ENCODE measurements around the gene LIMS2. TPM values are rescaled to one million over a fixed set of nuclear protein-coding genes. Genes with fewer than 3 reads are reported as not detected.

Gene LIMS2
- polyA plus RNA-seq, 3 donors from 2014 or later = 0.40 TPM; not detected in 2

DNA sequence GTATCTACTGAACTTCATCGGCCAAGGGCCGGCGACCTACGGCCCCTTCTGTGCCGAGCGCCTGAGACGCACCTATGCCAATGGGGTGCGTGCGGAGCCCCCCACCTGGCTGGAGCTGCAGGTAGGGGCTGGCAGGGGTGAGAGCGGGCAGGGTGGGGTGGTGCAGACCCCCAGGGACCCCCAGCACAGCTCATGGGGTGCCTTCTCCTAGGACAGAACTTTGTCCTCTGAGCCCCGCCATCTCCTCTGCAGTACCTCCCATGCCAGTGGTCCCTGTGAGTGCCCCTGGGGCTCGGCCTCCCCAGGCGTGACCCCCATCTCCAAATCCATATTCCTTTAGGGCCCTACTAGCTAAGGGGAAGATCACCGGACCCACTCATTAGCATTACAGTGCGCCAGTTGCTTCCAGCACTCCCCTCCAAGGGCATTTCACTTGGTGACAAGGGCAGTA is 53.3 kb downstream of the LIMS2 start:
- Mint-ChIP-seq H3K36me3 (no peaks in the 10 kb centered on the region), H3K27me3 (ENCODE audit: low read depth in 3 of 3) (peaks cover 0 to 4% (median 4%) of the 10 kb centered on the region in 3 donors), H3K27ac (no peak overlapping the region), H3K4me3 (no peak overlapping the region), H3K4me1 (no peaks in the 10 kb centered on the region), H3K9me3 (no peaks in the 10 kb centered on the region)
- no peak for DNase-seq

- Mint-ChIP-seq H3K4me1 (no peaks in the 10 kb centered on the region), H3K9me3 (no peaks in the 10 kb centered on the region), H3K27me3 (ENCODE audit: low read depth in 3 of 3) (peaks cover 0 to 6% (median 4%) of the 10 kb centered on the region in 3 donors), H3K4me3 (no peak overlapping the region), H3K27ac (no peak overlapping the region), H3K36me3 (no peaks in the 10 kb centered on the region)
- no peak for DNase-seq
Measured at GRCh38 chr2:127620866-127621265, 54.5 kb downstream of the LIMS2 start.

DNA sequence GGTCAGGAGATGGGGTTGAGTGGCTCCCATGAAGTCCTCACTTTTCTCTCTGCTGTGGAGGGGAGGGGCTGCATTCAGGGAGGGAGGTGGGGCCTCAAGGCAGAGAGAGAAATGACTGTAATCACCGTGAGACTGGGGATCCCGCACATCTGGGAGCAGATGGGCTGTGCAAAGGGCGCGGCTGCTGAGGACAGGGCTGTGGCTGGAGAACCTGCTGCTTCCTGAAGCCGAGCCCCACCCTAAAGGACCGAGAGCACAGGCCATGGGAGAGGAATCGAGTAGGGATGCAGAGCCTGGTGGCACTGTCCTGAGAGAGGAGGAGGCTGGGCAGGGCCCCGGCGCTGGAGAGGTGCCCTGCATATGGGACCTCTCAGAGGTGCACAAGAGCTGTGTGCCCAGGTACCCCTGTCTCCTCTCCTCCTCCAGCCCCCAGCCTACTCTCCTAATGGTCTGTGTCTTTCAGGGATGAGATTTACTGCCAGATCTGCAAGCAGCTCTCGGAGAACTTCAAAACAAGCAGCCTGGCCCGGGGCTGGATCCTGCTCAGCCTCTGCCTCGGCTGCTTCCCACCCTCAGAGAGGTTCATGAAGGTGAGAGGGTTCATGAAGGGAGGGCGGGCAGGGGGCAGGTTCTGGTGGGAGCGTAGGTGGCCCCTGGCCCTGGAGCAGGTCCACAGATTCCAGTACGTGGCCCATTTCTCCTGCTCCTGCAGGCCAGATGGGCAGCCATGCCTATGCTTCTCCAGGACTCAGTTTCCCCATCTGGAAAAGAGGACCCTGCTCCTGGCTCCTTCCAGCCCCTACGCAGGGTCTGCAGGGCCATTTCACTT is 55.2 kb downstream of the LIMS2 start:
- Mint-ChIP-seq H3K27me3 (ENCODE audit: low read depth in 3 of 3) (peaks cover under 1 to 7% (median 4%) of the 10 kb centered on the region in 3 donors), H3K27ac (no peak overlapping the region), H3K4me3 (no peak overlapping the region), H3K9me3 (no peaks in the 10 kb centered on the region), H3K36me3 (no peaks in the 10 kb centered on the region), H3K4me1 (no peaks in the 10 kb centered on the region)
- DNase-seq = no peak

GRCh38 chr2:127619203-127619590 is 56.1 kb downstream of the LIMS2 start:
- no peaks in the 10 kb centered on the region for H3K36me3 Mint-ChIP-seq
- DNase-seq = no peak
- no peak overlapping the region for H3K27ac Mint-ChIP-seq
- H3K4me1 Mint-ChIP-seq = no peaks in the 10 kb centered on the region
- H3K9me3 Mint-ChIP-seq = no peaks in the 10 kb centered on the region
- no peak overlapping the region for H3K4me3 Mint-ChIP-seq
- H3K27me3 Mint-ChIP-seq (ENCODE audit: low read depth in 3 of 3) = peaks cover 2 to 8% (median 4%) of the 10 kb centered on the region in 3 donors

DNA sequence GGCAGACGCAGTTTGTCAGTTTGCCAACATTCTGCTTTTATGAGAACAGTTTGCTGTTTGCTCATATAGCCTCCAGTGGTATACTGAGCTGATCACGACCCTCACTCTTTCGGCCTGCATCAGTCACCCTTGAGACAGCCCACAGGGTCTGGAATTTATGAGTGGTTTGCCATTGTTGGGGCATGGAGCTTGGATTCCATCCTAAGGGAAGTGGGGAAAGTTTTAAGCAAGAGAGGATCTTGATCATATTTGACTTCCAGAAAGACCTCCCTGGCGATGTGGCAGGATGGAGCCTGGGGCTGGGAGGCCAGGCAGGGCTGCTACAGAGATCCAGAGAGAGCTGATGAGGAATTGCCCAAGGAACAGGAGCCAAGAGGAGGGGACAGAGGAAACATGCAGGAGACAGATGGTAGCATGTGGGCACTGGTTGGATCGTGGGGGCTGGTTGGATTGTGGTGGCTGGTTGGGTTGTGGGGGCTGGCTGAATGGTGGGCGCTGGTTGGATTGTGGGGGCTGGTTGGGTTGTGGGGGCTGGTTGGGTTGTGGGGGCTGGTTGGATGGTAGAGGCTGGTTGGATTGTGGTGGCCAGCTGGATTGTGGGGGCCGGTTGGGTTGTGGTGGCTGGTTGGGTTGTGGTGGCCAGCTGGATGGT is 56.7 kb downstream of the LIMS2 start:
- Mint-ChIP-seq H3K27me3 (ENCODE audit: low read depth in 3 of 3) (peaks cover 2 to 8% (median 4%) of the 10 kb centered on the region in 3 donors), H3K36me3 (no peaks in the 10 kb centered on the region), H3K9me3 (peaks cover 0 to 4% (median 0%) of the 10 kb centered on the region in 6 donors), H3K4me3 (no peak overlapping the region), H3K4me1 (no peaks in the 10 kb centered on the region), H3K27ac (no peak overlapping the region)
- no peak for DNase-seq

DNA sequence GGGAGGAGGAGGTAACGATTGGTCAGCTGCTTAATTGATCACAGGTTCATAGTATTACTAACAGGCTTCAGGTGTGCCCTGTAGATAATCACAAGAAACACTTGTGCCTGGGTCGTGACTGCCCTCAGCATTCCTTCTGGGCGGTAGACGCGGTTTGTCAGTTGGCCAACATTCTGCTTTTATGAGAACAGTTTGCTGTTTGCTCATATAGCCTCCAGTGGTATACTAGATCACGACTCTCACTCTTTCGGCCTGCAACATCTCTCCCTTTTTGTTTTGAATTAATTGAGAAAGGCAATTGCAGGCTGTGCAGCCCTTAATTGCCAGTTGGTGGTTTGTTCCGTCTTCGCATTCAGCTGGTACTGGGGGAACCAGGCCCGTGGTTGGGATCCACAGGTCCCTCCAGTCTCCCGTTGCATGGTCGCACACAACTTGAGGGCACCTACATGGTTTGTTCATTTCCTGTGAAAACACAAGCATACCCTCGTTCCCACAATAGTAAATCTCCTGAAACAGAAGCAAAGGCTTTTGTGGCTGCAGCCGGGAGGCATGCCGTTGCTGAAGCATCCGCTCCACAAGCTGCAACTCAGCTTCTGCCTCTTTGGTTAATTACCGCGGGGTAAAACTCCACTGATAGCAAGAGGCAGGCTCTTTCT is 59.7 kb downstream of the LIMS2 start:
- H3K27me3 Mint-ChIP-seq (ENCODE audit: low read depth in 3 of 3) = peaks cover 4 to 9% (median 8%) of the 10 kb centered on the region in 3 donors
- H3K4me1 Mint-ChIP-seq = no peaks in the 10 kb centered on the region
- peak overlapping the region in 1 of 5 donors; percentile 28 for H3K4me3 Mint-ChIP-seq
- no peak for DNase-seq
- H3K9me3 Mint-ChIP-seq = peaks cover 0 to 4% (median 0%) of the 10 kb centered on the region in 6 donors
- no peak overlapping the region for H3K27ac Mint-ChIP-seq
- no peaks in the 10 kb centered on the region for H3K36me3 Mint-ChIP-seq

- H3K27me3 Mint-ChIP-seq (ENCODE audit: low read depth in 3 of 3) = peaks cover 4 to 9% (median 9%) of the 10 kb centered on the region in 3 donors
- DNase-seq = no peak
- H3K9me3 Mint-ChIP-seq = peaks cover 0 to 4% (median 0%) of the 10 kb centered on the region in 6 donors
- H3K4me3 Mint-ChIP-seq = no peak overlapping the region
- no peaks in the 10 kb centered on the region for H3K4me1 Mint-ChIP-seq
- H3K27ac Mint-ChIP-seq = no peak overlapping the region
- no peaks in the 10 kb centered on the region for H3K36me3 Mint-ChIP-seq
Measured at GRCh38 chr2:127614731-127615130, 60.6 kb downstream of the LIMS2 start.

- Mint-ChIP-seq H3K4me1 (no peaks in the 10 kb centered on the region), H3K27me3 (ENCODE audit: low read depth in 3 of 3) (peaks cover 4 to 11% (median 9%) of the 10 kb centered on the region in 3 donors), H3K27ac (no peak overlapping the region), H3K36me3 (no peaks in the 10 kb centered on the region), H3K9me3 (peaks cover 0 to 4% (median 0%) of the 10 kb centered on the region in 6 donors), H3K4me3 (no peak overlapping the region)
- no peak for DNase-seq
Measured at GRCh38 chr2:127614246-127614645, 61.1 kb downstream of the LIMS2 start.

GRCh38 chr2:127612111-127612822 is 63.1 kb downstream of the LIMS2 start:
- Mint-ChIP-seq H3K9me3 (peaks cover 0 to 4% (median 0%) of the 10 kb centered on the region in 6 donors), H3K27ac (no peak overlapping the region), H3K4me3 (no peak overlapping the region), H3K27me3 (ENCODE audit: low read depth in 3 of 3) (peaks cover 4 to 8% (median 7%) of the 10 kb centered on the region in 3 donors), H3K36me3 (no peaks in the 10 kb centered on the region), H3K4me1 (no peaks in the 10 kb centered on the region)
- DNase-seq = no peak

GRCh38 chr2:127611076-127611925 is 64.0 kb downstream of the LIMS2 start:
- DNase-seq = no peak

GRCh38 chr2:127610561-127610960 is 64.8 kb downstream of the LIMS2 start:
- Mint-ChIP-seq H3K27me3 (ENCODE audit: low read depth in 3 of 3) (peaks cover 4 to 7% (median 5%) of the 10 kb centered on the region in 3 donors), H3K9me3 (peaks cover 0 to 4% (median 0%) of the 10 kb centered on the region in 6 donors), H3K4me3 (no peak overlapping the region), H3K36me3 (no peaks in the 10 kb centered on the region), H3K27ac (no peak overlapping the region), H3K4me1 (no peaks in the 10 kb centered on the region)
- no peak for DNase-seq

More at GRCh38 chr2:127611076-127611925, 64.0 kb downstream of the LIMS2 start:
- peaks cover 4 to 7% (median 5%) of the 10 kb centered on the region in 3 donors for H3K27me3 Mint-ChIP-seq (ENCODE audit: low read depth in 3 of 3)
- H3K4me1 Mint-ChIP-seq = no peaks in the 10 kb centered on the region
- no peak overlapping the region for H3K4me3 Mint-ChIP-seq
- no peak overlapping the region for H3K27ac Mint-ChIP-seq
- peaks cover 0 to 4% (median 0%) of the 10 kb centered on the region in 6 donors for H3K9me3 Mint-ChIP-seq
- H3K36me3 Mint-ChIP-seq = no peaks in the 10 kb centered on the region

GRCh38 chr2:127609818-127610217 is 65.5 kb downstream of the LIMS2 start:
- no peaks in the 10 kb centered on the region for H3K36me3 Mint-ChIP-seq
- H3K4me1 Mint-ChIP-seq = no peaks in the 10 kb centered on the region
- no peak for DNase-seq
- H3K27ac Mint-ChIP-seq = no peak overlapping the region
- H3K27me3 Mint-ChIP-seq (ENCODE audit: low read depth in 3 of 3) = peaks cover 2 to 7% (median 3%) of the 10 kb centered on the region in 3 donors
- peaks cover 0 to 4% (median 0%) of the 10 kb centered on the region in 6 donors for H3K9me3 Mint-ChIP-seq
- no peak overlapping the region for H3K4me3 Mint-ChIP-seq

Data from immature natural killer cell (primary cell).